GM12878 (cell line): ENCODE results near the gene NR6A1. TPM values are rescaled to one million over a fixed set of nuclear protein-coding genes. Genes with fewer than 3 reads are reported as not detected.

Source experiments
- ATAC-seq: fragments of 200-7000 bp; cut with Tn5 transposase; 3 replicates; pipeline ENCODE4 v1.9.1; 2020; ENCODE audit warnings: mild to moderate bottlenecking, moderate library complexity
- BruUV-seq: library from RNA; stranded (reverse); fragments of 400-500 nt; replicated peaks from 2 replicates; lab custom pipeline; 2021; lab: Mats Ljungman, UMichigan
- CTCF ChIA-PET: fragments of 300-600 bp; sonication (Branson Sonifier 250); formaldehyde crosslinking; extraction: SDS; loops from one replicate; lab custom pipeline; 2021; ENCODE audit warnings: inconsistent platforms; lab: Yijun Ruan, JAX
- POLR2A ChIA-PET: fragments of 350-600 bp; formaldehyde crosslinking; extraction: SDS; loops from one replicate; lab custom pipeline; 2021; ENCODE audit warnings: inconsistent platforms; lab: Charles Lee
- RAD21 ChIA-PET: fragments of 300-600 bp; sonication (Branson Sonifier 250); formaldehyde crosslinking; loops from one replicate; lab custom pipeline; 2023; ENCODE audit warnings: antibody characterized with exemption; ENCODE audit not compliant: unreplicated experiment; lab: Charles Lee
- SMC1A ChIA-PET: fragments of 300-600 bp; sonication (Branson Sonifier 250); formaldehyde crosslinking; loops from one replicate; lab custom pipeline; 2023; ENCODE audit not compliant: unreplicated experiment, uncharacterized antibody; lab: Charles Lee
- DNase-seq: peaks from one replicate; pipeline ENCODE4 v3.0.0-alpha.2; 2011; ENCODE audit warnings: low read depth, low spot score
- FAIRE-seq: peaks from 3 replicates; lab custom pipeline; 2011; peaks lifted over from hg19 to GRCh38; lab: Jason Lieb, UNC
- H2AFZ ChIP-seq: 2 replicates; pipeline ENCODE4 v1.6.0; 2011; ENCODE audit warnings: low read depth, low read length, control low read depth; ENCODE audit not compliant: control insufficient read depth
- H3K27ac ChIP-seq: 2 replicates; pipeline ENCODE4 v1.5.1; 2011; ENCODE audit warnings: control low read depth; ENCODE audit not compliant: control insufficient read depth, insufficient read depth
- H3K27me3 ChIP-seq, 2 experiments: replicated peaks in 1 of 2; 2 replicates each; pipeline versions ENCODE4 v1.6.0 to v1.6.1; 2011; ENCODE audit warnings: low read length in 1 of 2; ENCODE audit not compliant: control insufficient read depth in 2 of 2, insufficient read depth in 2 of 2
- H3K36me3 ChIP-seq, 2 experiments: 2 replicates each; pipeline ENCODE4 v1.5.1; 2011; ENCODE audit warnings: low read length in 1 of 2; ENCODE audit not compliant: control insufficient read depth in 2 of 2, insufficient read depth in 2 of 2
- H3K4me1 ChIP-seq: 2 replicates; pipeline ENCODE4 v1.6.1; 2011; ENCODE audit warnings: mild to moderate bottlenecking, low read length, moderate library complexity, mixed read lengths; ENCODE audit not compliant: control insufficient read depth, insufficient read depth
- H3K4me2 ChIP-seq: 2 replicates; pipeline ENCODE4 v1.6.0; 2011; ENCODE audit warnings: control low read depth; ENCODE audit not compliant: control insufficient read depth, insufficient read depth
- H3K4me3 ChIP-seq: fragments of 200-600 bp; sonication (generic); 2 replicates; pipeline ENCODE4 v1.5.1; 2016
- H3K79me2 ChIP-seq: 2 replicates; pipeline ENCODE4 v1.6.0; 2011; ENCODE audit warnings: low read length; ENCODE audit not compliant: control insufficient read depth, insufficient read depth
- H3K9ac ChIP-seq: 2 replicates; pipeline ENCODE4 v1.8.0; 2011; ENCODE audit warnings: low read length, control low read depth, mixed read lengths; ENCODE audit not compliant: control insufficient read depth, insufficient read depth
- H3K9me3 ChIP-seq: replicated peaks from 3 replicates; pipeline ENCODE4 v1.5.1; 2011; ENCODE audit warnings: mild to moderate bottlenecking, low read length; ENCODE audit not compliant: control insufficient read depth, insufficient read depth
- H4K20me1 ChIP-seq: 2 replicates; pipeline ENCODE4 v1.6.0; 2011; ENCODE audit not compliant: control insufficient read depth, insufficient read depth
- BCLAF1 ChIP-seq: fragments of 450-650 bp; IDR thresholded peaks from 2 replicates; pipeline ENCODE4 v1.6.1; 2017; ENCODE audit warnings: antibody characterized with exemption, mild to moderate bottlenecking, moderate library complexity
- SMAD5 ChIP-seq: IDR thresholded peaks from 2 replicates; pipeline ENCODE4 v1.6.1; 2016; ENCODE audit warnings: antibody characterized with exemption, low read depth
- YBX1 ChIP-seq: fragments of 450-650 bp; IDR thresholded peaks from 2 replicates; pipeline ENCODE4 v1.6.1; 2016; ENCODE audit warnings: antibody characterized with exemption
- WGBS: methylation state at CpG from one replicate; pipeline ENCODE4 v1.1.6; 2016; ENCODE audit warnings: low lambda C conversion rate; ENCODE audit not compliant: insufficient replicate concordance, insufficient coverage; ENCODE audit errors: missing lambda C conversion rate; 5-methylcytosine and 5-hydroxymethylcytosine counted together
- in situ Hi-C: fragments of 300-500 bp; cut with MboI; formaldehyde crosslinking; loops from 9 replicates; pipeline ENCODE4 v1.14.3; 2018; ENCODE audit warnings: mixed read lengths
- intact Hi-C: fragments of 100-400 bp; cut with micrococcal nuclease; formaldehyde crosslinking; loops from one replicate; pipeline ENCODE4 v1.14.2; 2022; ENCODE audit not compliant: unreplicated experiment
- polyA plus RNA-seq, 11 experiments: library from polyadenylated mRNA; depleted of rRNA in 4 of 11; unstranded in 6 of 11; stranded (reverse) in 5 of 11; fragments of >200 nt; fragmentation: Nextera tagmentation in 4 of 11; fragmentation: Illumina TruSeq in 1 of 11; extraction: Ambion mirVana in 4 of 11; extraction: Trizol in 1 of 11; gene quantifications; 1 replicate in 1 of 11; 2 replicates in 10 of 11; pipeline versions ENCODE4 v1.2.1 to v1.2.3, GENCODE V29; 2011 to 2016; ENCODE audit warnings: inconsistent platforms in 2 of 11, missing spikeins in 2 of 11, low read depth in 1 of 11
- total RNA-seq, 4 experiments: library from RNA; depleted of rRNA in 3 of 4; stranded (reverse); fragments of >200 nt in 3 of 4; fragmentation: Illumina TruSeq in 1 of 4; extraction: Trizol in 1 of 4; gene quantifications; 2 replicates each; pipeline versions ENCODE4 v1.2.1 to v1.2.3, GENCODE V29; 2013 to 2021

The NR6A1 gene
- total and polyA plus RNA-seq, 10 of the 15 experiments (the other 5 are each of a cell fraction or from before 2014, with no cell fraction given) = 1.2 to 9.2 (median 4.6) TPM

- no peak overlapping the region for H3K4me2 ChIP-seq
- no TSS peak for BruUV-seq
- CTCF ChIA-PET = no interaction called here
Observed at GRCh38 chr9:124490004-124490403, 281.1 kb downstream of the NR6A1 start.

More at GRCh38 chr9:124490004-124490403, 281.1 kb downstream of the NR6A1 start:
- FAIRE-seq = no peak
- H4K20me1 ChIP-seq = no peaks in the 10 kb centered on the region
- no peak overlapping the region for H2AFZ ChIP-seq
- ChIA-PET RAD21 (no interaction called here), SMC1A (no interaction called here), POLR2A (no interaction called here)
- intact Hi-C loops = no loop called here
- WGBS = 0% methylated on average over 2 of the region's 2 CpGs
- in situ Hi-C loops = no loop called here
- no peaks in the 10 kb centered on the region for H3K9me3 ChIP-seq
- no peak overlapping the region for H3K27ac ChIP-seq
- no peaks in the 10 kb centered on the region for H3K79me2 ChIP-seq
- DNase-seq = no peak
- no peak overlapping the region for H3K4me3 ChIP-seq
- H3K4me1 ChIP-seq = peaks cover 14% of the 10 kb centered on the region
- no peaks in the 10 kb centered on the region for H3K36me3 ChIP-seq
- peaks cover 0 to 2% of the 10 kb centered on the region in 2 experiments; a peak in 2 of 4 replicates for H3K27me3 ChIP-seq
- no peak for ATAC-seq
- H3K9ac ChIP-seq = no peak overlapping the region
- TF ChIP-seq SMAD5 = no peak
- TF ChIP-seq BCLAF1 = no peak
- TF ChIP-seq YBX1 = no peak
